Esophagus (tissue), 2 donors: ENCODE data around the gene WDFY3. TPM values are rescaled to one million over a fixed set of nuclear protein-coding genes. Genes with fewer than 3 reads are reported as not detected.

Source experiments
- H3K27ac ChIP-seq, 2 donors: one replicate each; pipeline ENCODE4 v1.5.1; 2013; ENCODE audit warnings: low read depth in 2 of 2, mild to moderate bottlenecking in 2 of 2, inconsistent platforms in 1 of 2, low read length in 1 of 2, moderate library complexity in 1 of 2
- H3K27me3 ChIP-seq, 2 donors: one replicate each; pipeline ENCODE4 v1.6.1; 2013; ENCODE audit warnings: low read length in 2 of 2, control low read depth in 1 of 2, mild to moderate bottlenecking in 1 of 2; ENCODE audit not compliant: insufficient read depth in 2 of 2, control insufficient read depth in 1 of 2
- H3K36me3 ChIP-seq, 2 donors: one replicate each; pipeline ENCODE4 v1.6.1; 2013; ENCODE audit warnings: low read length in 1 of 2; ENCODE audit not compliant: control insufficient read depth in 2 of 2, insufficient read depth in 2 of 2
- H3K4me1 ChIP-seq, 2 donors: one replicate each; pipeline ENCODE4 v1.6.1; 2013; ENCODE audit warnings: low read length in 1 of 2; ENCODE audit not compliant: control insufficient read depth in 2 of 2, insufficient read depth in 2 of 2
- H3K4me3 ChIP-seq, 2 donors: one replicate each; pipeline ENCODE4 v1.5.1; 2013; ENCODE audit warnings: low read length in 2 of 2, mild to moderate bottlenecking in 2 of 2, low read depth in 1 of 2, moderate library complexity in 1 of 2
- H3K9me3 ChIP-seq, 2 donors: one replicate each; pipeline ENCODE4 v1.6.1; 2013; ENCODE audit warnings: mild to moderate bottlenecking in 2 of 2, low read depth in 1 of 2, low read length in 1 of 2, moderate library complexity in 1 of 2; ENCODE audit not compliant: control insufficient read depth in 2 of 2, insufficient read depth in 1 of 2
- WGBS, 2 donors: extraction: QIAGEN DNeasy Blood & Tissue Kit; methylation state at CpG; one replicate each; pipeline ENCODE4 v1.1.7; 2013; 5-methylcytosine and 5-hydroxymethylcytosine counted together
- polyA plus RNA-seq, 2 donors: library from polyadenylated mRNA; stranded (reverse); fragments of 200-250 nt; gene quantifications; one replicate each; pipeline ENCODE4 v1.2.3, GENCODE V29; 2013
- donor health status: healthy with polysubstance abuse.
- donor health status: Bipolar disorder and iron deficiency.

The WDFY3 gene
- polyA plus RNA-seq, 2 donors, result 9.4 to 10.8 TPM

- WGBS, 2 donors, result 92 to 97% methylated on average over 1 of the region's 1 CpG
- Histone ChIP-seq H3K27ac (no peak overlapping the region), H3K4me1 (no peaks in the 10 kb centered on the region), H3K4me3 (no peak overlapping the region), H3K36me3 (peaks cover 0 to 4% of the 10 kb centered on the region in 2 donors), H3K9me3 (no peaks in the 10 kb centered on the region), H3K27me3 (no peaks in the 10 kb centered on the region)
These were observed 327.3 kb downstream of the WDFY3 start for GRCh38 chr4:84639145-84639544.

GRCh38 chr4:84638092-84638491 is 328.4 kb downstream of the WDFY3 start:
- no peak overlapping the region for H3K4me3 ChIP-seq
- no peaks in the 10 kb centered on the region for H3K9me3 ChIP-seq
- no peaks in the 10 kb centered on the region for H3K27me3 ChIP-seq
- H3K4me1 ChIP-seq, result no peaks in the 10 kb centered on the region
- peaks cover 0 to 4% of the 10 kb centered on the region in 2 donors for H3K36me3 ChIP-seq
- no peak overlapping the region for H3K27ac ChIP-seq

- H3K36me3 ChIP-seq, result peaks cover 0 to 2% of the 10 kb centered on the region in 2 donors
- H3K27me3 ChIP-seq, result no peaks in the 10 kb centered on the region
- H3K4me3 ChIP-seq, result no peak overlapping the region
- H3K9me3 ChIP-seq, result no peaks in the 10 kb centered on the region
- WGBS, 2 donors, result 52 to 57% methylated on average over 1 of the region's 1 CpG
- no peaks in the 10 kb centered on the region for H3K4me1 ChIP-seq
- H3K27ac ChIP-seq, result no peak overlapping the region
These were observed 331.5 kb downstream of the WDFY3 start for GRCh38 chr4:84634961-84635360.

- H3K27me3 ChIP-seq, result no peaks in the 10 kb centered on the region
- 58 to 69% methylated on average over 2 of the region's 2 CpGs for WGBS, 2 donors
- peaks cover 0 to 2% of the 10 kb centered on the region in 2 donors for H3K36me3 ChIP-seq
- H3K27ac ChIP-seq, result no peak overlapping the region
- no peaks in the 10 kb centered on the region for H3K9me3 ChIP-seq
- no peak overlapping the region for H3K4me3 ChIP-seq
- no peaks in the 10 kb centered on the region for H3K4me1 ChIP-seq
These were observed 334.4 kb downstream of the WDFY3 start for GRCh38 chr4:84632092-84632491.

- Histone ChIP-seq H3K4me3 (no peak overlapping the region), H3K27ac (no peak overlapping the region), H3K27me3 (no peaks in the 10 kb centered on the region), H3K36me3 (peaks cover 0 to 2% of the 10 kb centered on the region in 2 donors), H3K9me3 (no peaks in the 10 kb centered on the region), H3K4me1 (no peaks in the 10 kb centered on the region)
- WGBS, 2 donors, result 42 to 66% methylated on average over 3 of the region's 3 CpGs
These were observed 334.9 kb downstream of the WDFY3 start for GRCh38 chr4:84631573-84631972.

GRCh38 chr4:84626673-84627072 is 339.8 kb downstream of the WDFY3 start:
- peaks cover 0 to 2% of the 10 kb centered on the region in 2 donors for H3K36me3 ChIP-seq
- H3K27ac ChIP-seq, result no peak overlapping the region
- H3K27me3 ChIP-seq, result no peaks in the 10 kb centered on the region
- no peaks in the 10 kb centered on the region for H3K4me1 ChIP-seq
- H3K9me3 ChIP-seq, result no peaks in the 10 kb centered on the region
- H3K4me3 ChIP-seq, result no peak overlapping the region
- WGBS, 2 donors, result 87 to 89% methylated on average over 5 of the region's 5 CpGs

GRCh38 chr4:84623661-84624060 is 342.8 kb downstream of the WDFY3 start:
- H3K27ac ChIP-seq, result no peak overlapping the region
- WGBS, 2 donors, result 94 to 96% methylated on average over 11 of the region's 11 CpGs

GRCh38 chr4:84622959-84623358 is 343.5 kb downstream of the WDFY3 start:
- Histone ChIP-seq H3K9me3 (no peaks in the 10 kb centered on the region), H3K27ac (no peak overlapping the region), H3K27me3 (no peaks in the 10 kb centered on the region), H3K4me3 (no peak overlapping the region), H3K4me1 (no peaks in the 10 kb centered on the region), H3K36me3 (peaks cover 2% of the 10 kb centered on the region in 2 donors)
- WGBS, 2 donors, result 81 to 86% methylated on average over 1 of the region's 1 CpG

More at GRCh38 chr4:84623661-84624060, 342.8 kb downstream of the WDFY3 start:
- Histone ChIP-seq H3K4me1 (no peaks in the 10 kb centered on the region), H3K4me3 (no peak overlapping the region), H3K36me3 (peaks cover 2% of the 10 kb centered on the region in 2 donors), H3K9me3 (no peaks in the 10 kb centered on the region), H3K27me3 (no peaks in the 10 kb centered on the region)
